ENCODE data around the gene HEATR3.

- TF ChIP-seq CTCF (IDR thresholded peaks at IDR 0.05) (no peak), EZH2 (IDR thresholded peaks at IDR 0.05; ENCODE audit: borderline replicate concordance, insufficient read depth, low read depth, low read length, poor library complexity, severe bottlenecking) (no peak)
Measured at GRCh38 chr16:50069060-50069459, 3.3 kb downstream of the HEATR3 start.
